HG03066 (cell line): Measurements from ENCODE around the gene RAP1A.
A peak's percentile ranks its signal among the peaks of the same experiment; 100 is the strongest.
"Not testable (repeated sequence)": the region's sequence is repeated elsewhere in the genome, so short reads cannot be mapped to it uniquely, and the experiment has no call there.

Source experiments
- ATAC-seq: cut with Tn5 transposase; IDR thresholded peaks from one replicate; pipeline ENCODE4 v1.9.1; 2021; ENCODE audit warnings: low read depth; ENCODE audit not compliant: unreplicated experiment

RAP1A gene

GRCh38 chr1:111596499-111596898 lies 23.1 kb upstream of the RAP1A start:
- ATAC-seq, result no peak

- no peak for ATAC-seq
Observed at GRCh38 chr1:111597426-111597825, 22.2 kb upstream of the RAP1A start.

- no peak for ATAC-seq
Observed at GRCh38 chr1:111598544-111598943, 21.0 kb upstream of the RAP1A start.

- peak; percentile 6 for ATAC-seq
Observed at GRCh38 chr1:111599781-111600693, 19.6 kb upstream of the RAP1A start.

GRCh38 chr1:111600886-111601386 lies 18.7 kb upstream of the RAP1A start:
- ATAC-seq, result peak; percentile 67

- ATAC-seq, result no peak
Observed at GRCh38 chr1:111602302-111602701, 17.3 kb upstream of the RAP1A start.

GRCh38 chr1:111602974-111603373 lies 16.6 kb upstream of the RAP1A start:
- ATAC-seq, result no peak

GRCh38 chr1:111603979-111604378 lies 15.6 kb upstream of the RAP1A start:
- ATAC-seq, result no peak

- ATAC-seq, result no peak
Observed at GRCh38 chr1:111604931-111605330, 14.7 kb upstream of the RAP1A start.

GRCh38 chr1:111605576-111605975 lies 14.0 kb upstream of the RAP1A start:
- ATAC-seq, result no peak

GRCh38 chr1:111606457-111607215 lies 13.0 kb upstream of the RAP1A start:
- ATAC-seq, result not testable (repeated sequence)

- ATAC-seq, result not testable (repeated sequence)
Observed at GRCh38 chr1:111608528-111608927, 11.1 kb upstream of the RAP1A start.

GRCh38 chr1:111611986-111612385 lies 7.6 kb upstream of the RAP1A start:
- no peak for ATAC-seq

GRCh38 chr1:111615870-111616715 lies 3.5 kb upstream of the RAP1A start:
- peak; percentile 43 for ATAC-seq

GRCh38 chr1:111618081-111618480 lies 1.5 kb upstream of the RAP1A start:
- no peak for ATAC-seq

- peak; percentile 2 for ATAC-seq
Observed at GRCh38 chr1:111618961-111619634, 491 bp upstream of the RAP1A start.

GRCh38 chr1:111620441-111620971 lies 917 bp downstream of the RAP1A start:
- no peak for ATAC-seq

GRCh38 chr1:111621050-111621449 lies 1.5 kb downstream of the RAP1A start:
- ATAC-seq, result no peak

GRCh38 chr1:111622166-111622565 lies 2.6 kb downstream of the RAP1A start:
- no peak for ATAC-seq

GRCh38 chr1:111624382-111624781 lies 4.8 kb downstream of the RAP1A start:
- ATAC-seq, result no peak
